Colonic mucosa (tissue), 4 donors: Measurements from ENCODE around the gene MOSPD3. TPM values are rescaled to one million over a fixed set of nuclear protein-coding genes. Genes with fewer than 3 reads are reported as not detected.
A peak's percentile ranks its signal among the peaks of the same experiment; 100 is the strongest.

Experiments
- DNase-seq: peaks from one replicate; pipeline ENCODE4 v3.0.0-alpha.2; 2020
- H3K27ac ChIP-seq: fragments of 200-600 bp; one replicate; pipeline ENCODE4 v1.8.0; 2021
- H3K27me3 ChIP-seq: fragments of 200-600 bp; one replicate; pipeline ENCODE4 v1.8.0; 2021
- H3K36me3 ChIP-seq: fragments of 200-600 bp; one replicate; pipeline ENCODE4 v1.8.0; 2021
- H3K4me1 ChIP-seq: fragments of 200-600 bp; one replicate; pipeline ENCODE4 v1.8.0; 2021; ENCODE audit warnings: mild to moderate bottlenecking
- H3K4me3 ChIP-seq: fragments of 200-600 bp; one replicate; pipeline ENCODE4 v1.8.0; 2021
- H3K9ac ChIP-seq, 2 donors: one replicate each; pipeline ENCODE4 v1.7.0; 2013; ENCODE audit warnings: control low read depth in 2 of 2, low read depth in 2 of 2, low read length in 2 of 2
- H3K9me3 ChIP-seq: fragments of 200-600 bp; one replicate; pipeline ENCODE4 v1.8.0; 2021
- CTCF ChIP-seq: fragments of 200-600 bp; IDR thresholded peaks from one replicate; pipeline ENCODE4 v1.8.0; 2022; ENCODE audit warnings: antibody characterized with exemption, mild to moderate bottlenecking
- intact Hi-C: fragments of 100-400 bp; cut with DNase I; formaldehyde crosslinking; loops from one replicate; pipeline ENCODE4 v1.14.1; 2022
- total RNA-seq, 2 donors: library from RNA; stranded (reverse); fragmentation: NEBNext Ultra II Directional in 1 of 2; extraction: Animal tissue kit (Norgen Biotek cat#: 25700) in 1 of 2; gene quantifications; one replicate each; pipeline ENCODE4 v1.2.1, GENCODE V29; 2021
- donor health status: healthy.
- donor health status: DM: no; HTN: no; CAD: no.
- donor health status: DM: no; HTN: no; CAD: no.

MOSPD3 gene
- total RNA-seq, 2 donors from 2014 or later: 15.1 to 16.9 TPM

- intact Hi-C loops: loop anchor here (10.0 kb wide), 1 partner anchor 65 kb away; the partner anchor contains the start of gene GNB2
- H3K9me3 ChIP-seq: no peaks in the 10 kb centered on the region
- no peak overlapping the region for H3K9ac ChIP-seq
- TF ChIP-seq CTCF: no peak
- DNase-seq: no peak
- H3K4me1 ChIP-seq: peaks cover 3% of the 10 kb centered on the region
- no peak overlapping the region for H3K4me3 ChIP-seq
- no peaks in the 10 kb centered on the region for H3K36me3 ChIP-seq
- no peaks in the 10 kb centered on the region for H3K27me3 ChIP-seq
- H3K27ac ChIP-seq: no peak overlapping the region
Observed at GRCh38 chr7:100609958-100610357, 2.4 kb upstream of the MOSPD3 start.

GRCh38 chr7:100612730-100613390 is 520 bp downstream of the MOSPD3 start:
- H3K27me3 ChIP-seq: no peaks in the 10 kb centered on the region
- peak overlapping the region; percentile 69 to 86 for H3K9ac ChIP-seq
- intact Hi-C loops: no loop called here
- no peaks in the 10 kb centered on the region for H3K9me3 ChIP-seq
- H3K4me1 ChIP-seq: no peaks in the 10 kb centered on the region
- peak overlapping the region; percentile 71 for H3K4me3 ChIP-seq
- no peak overlapping the region for H3K27ac ChIP-seq
- H3K36me3 ChIP-seq: no peaks in the 10 kb centered on the region
- DNase-seq: peak; percentile 25
- no peak for TF ChIP-seq CTCF

GRCh38 chr7:100613412-100614175 is 1.3 kb downstream of the MOSPD3 start:
- H3K4me3 ChIP-seq: peak overlapping the region; percentile 71
- intact Hi-C loops: no loop called here

GRCh38 chr7:100614308-100614861 is 2.0 kb downstream of the MOSPD3 start:
- intact Hi-C loops: no loop called here
- no peak for TF ChIP-seq CTCF
- H3K36me3 ChIP-seq: no peaks in the 10 kb centered on the region
- no peak overlapping the region for H3K4me3 ChIP-seq
- no peak for DNase-seq
- no peaks in the 10 kb centered on the region for H3K9me3 ChIP-seq
- H3K9ac ChIP-seq: no peak overlapping the region
- no peak overlapping the region for H3K27ac ChIP-seq
- H3K4me1 ChIP-seq: no peaks in the 10 kb centered on the region
- no peaks in the 10 kb centered on the region for H3K27me3 ChIP-seq

More at GRCh38 chr7:100613412-100614175, 1.3 kb downstream of the MOSPD3 start:
- Histone ChIP-seq H3K36me3 (no peaks in the 10 kb centered on the region), H3K27me3 (no peaks in the 10 kb centered on the region), H3K27ac (no peak overlapping the region), H3K9me3 (no peaks in the 10 kb centered on the region), H3K9ac (peak overlapping the region in 1 of 2 donors; percentile 86), H3K4me1 (no peaks in the 10 kb centered on the region)
- no peak for DNase-seq
- no peak for TF ChIP-seq CTCF

GRCh38 chr7:100620239-100620638 is 7.9 kb downstream of the MOSPD3 start:
- Histone ChIP-seq H3K9ac (no peak overlapping the region), H3K4me1 (no peaks in the 10 kb centered on the region), H3K27me3 (no peaks in the 10 kb centered on the region), H3K36me3 (no peaks in the 10 kb centered on the region), H3K4me3 (no peak overlapping the region), H3K9me3 (no peaks in the 10 kb centered on the region), H3K27ac (no peak overlapping the region)
- intact Hi-C loops: no loop called here
- no peak for DNase-seq
- no peak for TF ChIP-seq CTCF
